ENCODE data around the gene RNF44.

- TF ChIP-seq CTCF (IDR thresholded peaks at IDR 0.05) (no peak), POLR2A (IDR thresholded peaks at IDR 0.05) (no peak)
These were observed 44.2 kb upstream of the RNF44 start for GRCh38 chr5:176581361-176581760.
